Measurements from ENCODE around the gene VILL. TPM values are rescaled to one million over a fixed set of nuclear protein-coding genes. Genes with fewer than 3 reads are reported as not detected.

Gene VILL
- total and polyA plus RNA-seq, 2 of the 8 experiments (the other 6 are each of a cell fraction or from before 2014, with no cell fraction given) = 4.1 to 4.2 TPM

GRCh38 chr3:38009807-38010591 lies 19.4 kb downstream of the VILL start (continued):
- TF ChIP-seq, protein P1, sequence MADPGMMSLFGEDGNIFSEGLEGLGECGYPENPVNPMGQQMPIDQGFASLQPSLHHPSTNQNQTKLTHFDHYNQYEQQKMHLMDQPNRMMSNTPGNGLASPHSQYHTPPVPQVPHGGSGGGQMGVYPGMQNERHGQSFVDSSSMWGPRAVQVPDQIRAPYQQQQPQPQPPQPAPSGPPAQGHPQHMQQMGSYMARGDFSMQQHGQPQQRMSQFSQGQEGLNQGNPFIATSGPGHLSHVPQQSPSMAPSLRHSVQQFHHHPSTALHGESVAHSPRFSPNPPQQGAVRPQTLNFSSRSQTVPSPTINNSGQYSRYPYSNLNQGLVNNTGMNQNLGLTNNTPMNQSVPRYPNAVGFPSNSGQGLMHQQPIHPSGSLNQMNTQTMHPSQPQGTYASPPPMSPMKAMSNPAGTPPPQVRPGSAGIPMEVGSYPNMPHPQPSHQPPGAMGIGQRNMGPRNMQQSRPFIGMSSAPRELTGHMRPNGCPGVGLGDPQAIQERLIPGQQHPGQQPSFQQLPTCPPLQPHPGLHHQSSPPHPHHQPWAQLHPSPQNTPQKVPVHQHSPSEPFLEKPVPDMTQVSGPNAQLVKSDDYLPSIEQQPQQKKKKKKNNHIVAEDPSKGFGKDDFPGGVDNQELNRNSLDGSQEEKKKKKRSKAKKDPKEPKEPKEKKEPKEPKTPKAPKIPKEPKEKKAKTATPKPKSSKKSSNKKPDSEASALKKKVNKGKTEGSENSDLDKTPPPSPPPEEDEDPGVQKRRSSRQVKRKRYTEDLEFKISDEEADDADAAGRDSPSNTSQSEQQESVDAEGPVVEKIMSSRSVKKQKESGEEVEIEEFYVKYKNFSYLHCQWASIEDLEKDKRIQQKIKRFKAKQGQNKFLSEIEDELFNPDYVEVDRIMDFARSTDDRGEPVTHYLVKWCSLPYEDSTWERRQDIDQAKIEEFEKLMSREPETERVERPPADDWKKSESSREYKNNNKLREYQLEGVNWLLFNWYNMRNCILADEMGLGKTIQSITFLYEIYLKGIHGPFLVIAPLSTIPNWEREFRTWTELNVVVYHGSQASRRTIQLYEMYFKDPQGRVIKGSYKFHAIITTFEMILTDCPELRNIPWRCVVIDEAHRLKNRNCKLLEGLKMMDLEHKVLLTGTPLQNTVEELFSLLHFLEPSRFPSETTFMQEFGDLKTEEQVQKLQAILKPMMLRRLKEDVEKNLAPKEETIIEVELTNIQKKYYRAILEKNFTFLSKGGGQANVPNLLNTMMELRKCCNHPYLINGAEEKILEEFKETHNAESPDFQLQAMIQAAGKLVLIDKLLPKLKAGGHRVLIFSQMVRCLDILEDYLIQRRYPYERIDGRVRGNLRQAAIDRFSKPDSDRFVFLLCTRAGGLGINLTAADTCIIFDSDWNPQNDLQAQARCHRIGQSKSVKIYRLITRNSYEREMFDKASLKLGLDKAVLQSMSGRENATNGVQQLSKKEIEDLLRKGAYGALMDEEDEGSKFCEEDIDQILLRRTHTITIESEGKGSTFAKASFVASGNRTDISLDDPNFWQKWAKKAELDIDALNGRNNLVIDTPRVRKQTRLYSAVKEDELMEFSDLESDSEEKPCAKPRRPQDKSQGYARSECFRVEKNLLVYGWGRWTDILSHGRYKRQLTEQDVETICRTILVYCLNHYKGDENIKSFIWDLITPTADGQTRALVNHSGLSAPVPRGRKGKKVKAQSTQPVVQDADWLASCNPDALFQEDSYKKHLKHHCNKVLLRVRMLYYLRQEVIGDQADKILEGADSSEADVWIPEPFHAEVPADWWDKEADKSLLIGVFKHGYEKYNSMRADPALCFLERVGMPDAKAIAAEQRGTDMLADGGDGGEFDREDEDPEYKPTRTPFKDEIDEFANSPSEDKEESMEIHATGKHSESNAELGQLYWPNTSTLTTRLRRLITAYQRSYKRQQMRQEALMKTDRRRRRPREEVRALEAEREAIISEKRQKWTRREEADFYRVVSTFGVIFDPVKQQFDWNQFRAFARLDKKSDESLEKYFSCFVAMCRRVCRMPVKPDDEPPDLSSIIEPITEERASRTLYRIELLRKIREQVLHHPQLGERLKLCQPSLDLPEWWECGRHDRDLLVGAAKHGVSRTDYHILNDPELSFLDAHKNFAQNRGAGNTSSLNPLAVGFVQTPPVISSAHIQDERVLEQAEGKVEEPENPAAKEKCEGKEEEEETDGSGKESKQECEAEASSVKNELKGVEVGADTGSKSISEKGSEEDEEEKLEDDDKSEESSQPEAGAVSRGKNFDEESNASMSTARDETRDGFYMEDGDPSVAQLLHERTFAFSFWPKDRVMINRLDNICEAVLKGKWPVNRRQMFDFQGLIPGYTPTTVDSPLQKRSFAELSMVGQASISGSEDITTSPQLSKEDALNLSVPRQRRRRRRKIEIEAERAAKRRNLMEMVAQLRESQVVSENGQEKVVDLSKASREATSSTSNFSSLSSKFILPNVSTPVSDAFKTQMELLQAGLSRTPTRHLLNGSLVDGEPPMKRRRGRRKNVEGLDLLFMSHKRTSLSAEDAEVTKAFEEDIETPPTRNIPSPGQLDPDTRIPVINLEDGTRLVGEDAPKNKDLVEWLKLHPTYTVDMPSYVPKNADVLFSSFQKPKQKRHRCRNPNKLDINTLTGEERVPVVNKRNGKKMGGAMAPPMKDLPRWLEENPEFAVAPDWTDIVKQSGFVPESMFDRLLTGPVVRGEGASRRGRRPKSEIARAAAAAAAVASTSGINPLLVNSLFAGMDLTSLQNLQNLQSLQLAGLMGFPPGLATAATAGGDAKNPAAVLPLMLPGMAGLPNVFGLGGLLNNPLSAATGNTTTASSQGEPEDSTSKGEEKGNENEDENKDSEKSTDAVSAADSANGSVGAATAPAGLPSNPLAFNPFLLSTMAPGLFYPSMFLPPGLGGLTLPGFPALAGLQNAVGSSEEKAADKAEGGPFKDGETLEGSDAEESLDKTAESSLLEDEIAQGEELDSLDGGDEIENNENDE (IDR thresholded peaks at IDR 0.05; ENCODE audit: insufficient replicate concordance, low read length) = no peak
- TF ChIP-seq CBX8 (IDR thresholded peaks at IDR 0.05; ENCODE audit: borderline replicate concordance, low read depth, low read length) = no peak
- TF ChIP-seq EP300 (IDR thresholded peaks at IDR 0.05; ENCODE audit: borderline replicate concordance in 1 of 2, low read depth in 2 of 2, low read length in 2 of 2) = no peak
- no peak for TF ChIP-seq BRCA1 (IDR thresholded peaks at IDR 0.05; ENCODE audit: low read depth, low read length)
- no peak for TF ChIP-seq RNF2 (IDR thresholded peaks at IDR 0.05; ENCODE audit: borderline replicate concordance, low read depth, low read length, missing control alignments, poor library complexity, severe bottlenecking)
- no peak for TF ChIP-seq GABPA (IDR thresholded peaks at IDR 0.05; ENCODE audit: borderline replicate concordance, insufficient read depth, low read length)
- TF ChIP-seq POLR2A (IDR thresholded peaks at IDR 0.05; ENCODE audit: control extremely low read depth in 1 of 2, low read depth in 2 of 2, low read length in 2 of 2) = no peak
- TF ChIP-seq POU5F1 (IDR thresholded peaks at IDR 0.05; ENCODE audit: low read depth, low read length) = no peak
- no peak for TF ChIP-seq SRF (IDR thresholded peaks at IDR 0.05; ENCODE audit: low read depth, low read length)
- TF ChIP-seq CHD1 (IDR thresholded peaks at IDR 0.05; ENCODE audit: low read depth, low read length) = no peak
